IPS-11a (cell line): ENCODE results near the gene PGBD1.

Experiments used
- H3K4me3 ChIP-seq: one replicate; pipeline ENCODE4 v1.5.1; 2013; ENCODE audit warnings: low read depth, low read length, control low read depth

The PGBD1 gene

DNA sequence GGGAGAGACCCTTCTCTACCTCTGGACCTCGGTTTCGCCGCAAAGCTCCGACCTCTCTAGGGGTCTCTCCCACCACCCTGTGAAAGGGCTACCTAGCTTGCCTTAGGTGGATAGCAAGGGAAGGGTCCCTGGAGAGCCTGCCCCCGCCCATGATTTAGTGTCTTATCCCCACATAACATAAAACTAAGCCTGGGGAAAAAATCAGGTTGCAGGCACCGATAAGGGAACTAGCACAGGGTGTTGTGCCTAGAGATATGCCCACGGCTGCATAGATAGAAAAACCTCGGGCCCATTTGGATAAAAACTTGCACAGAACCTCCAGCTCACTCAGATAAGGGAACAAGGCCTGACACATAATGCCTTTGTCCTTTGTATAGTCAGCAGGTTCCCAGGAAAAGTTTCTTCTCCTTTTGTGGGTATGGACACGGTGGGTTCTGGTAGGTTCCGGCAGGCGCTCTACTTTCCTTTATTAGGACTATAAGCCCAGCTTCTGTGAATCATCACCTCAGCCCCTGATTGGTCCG is 53.7 kb downstream of the PGBD1 start:
- H3K4me3 ChIP-seq = peak overlapping the region; percentile 27

DNA sequence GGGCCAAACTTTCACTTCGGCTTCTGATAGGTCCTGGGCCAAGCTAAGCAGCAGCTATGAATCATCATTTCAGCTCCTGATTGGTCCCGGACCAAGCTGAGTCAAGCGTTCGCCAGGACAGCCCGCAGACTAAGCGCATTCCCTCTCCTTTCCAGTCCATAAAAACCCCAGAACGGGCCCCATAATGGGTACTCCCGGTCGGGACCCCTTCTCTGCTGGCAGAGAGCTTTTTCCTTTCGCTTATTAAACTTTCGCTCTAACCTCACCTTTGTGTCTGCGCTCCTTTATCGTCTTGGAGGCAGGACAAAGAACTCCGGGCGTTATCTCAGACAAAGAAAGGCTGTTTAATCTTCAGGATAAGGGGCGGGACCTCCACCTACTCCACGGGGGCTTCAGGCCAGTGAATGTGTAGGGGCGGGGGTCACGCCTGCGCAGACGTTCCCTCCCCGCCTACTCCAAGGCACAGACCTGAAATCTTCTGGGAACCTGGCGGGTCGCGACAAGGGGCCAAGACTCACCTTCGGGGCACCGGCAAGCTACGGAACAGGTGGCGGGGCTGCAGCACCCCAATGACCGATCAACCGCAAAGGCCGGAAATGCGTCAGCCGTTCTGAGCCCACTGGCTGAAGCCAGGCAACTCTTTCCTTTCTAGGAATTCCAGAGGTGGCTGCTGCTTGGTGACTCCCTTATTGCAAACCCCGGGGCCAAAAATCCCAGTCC is 54.4 kb downstream of the PGBD1 start, which contains the start of gene ZSCAN31:
Gene ZSCAN31, minus strand, starts transcription at position 585 of the 720 bp plus-strand sequence. CDS start 6,465 bp downstream, outside the sequence.
- H3K4me3 ChIP-seq = peak within 1 kb of the TSS; percentile 79

DNA sequence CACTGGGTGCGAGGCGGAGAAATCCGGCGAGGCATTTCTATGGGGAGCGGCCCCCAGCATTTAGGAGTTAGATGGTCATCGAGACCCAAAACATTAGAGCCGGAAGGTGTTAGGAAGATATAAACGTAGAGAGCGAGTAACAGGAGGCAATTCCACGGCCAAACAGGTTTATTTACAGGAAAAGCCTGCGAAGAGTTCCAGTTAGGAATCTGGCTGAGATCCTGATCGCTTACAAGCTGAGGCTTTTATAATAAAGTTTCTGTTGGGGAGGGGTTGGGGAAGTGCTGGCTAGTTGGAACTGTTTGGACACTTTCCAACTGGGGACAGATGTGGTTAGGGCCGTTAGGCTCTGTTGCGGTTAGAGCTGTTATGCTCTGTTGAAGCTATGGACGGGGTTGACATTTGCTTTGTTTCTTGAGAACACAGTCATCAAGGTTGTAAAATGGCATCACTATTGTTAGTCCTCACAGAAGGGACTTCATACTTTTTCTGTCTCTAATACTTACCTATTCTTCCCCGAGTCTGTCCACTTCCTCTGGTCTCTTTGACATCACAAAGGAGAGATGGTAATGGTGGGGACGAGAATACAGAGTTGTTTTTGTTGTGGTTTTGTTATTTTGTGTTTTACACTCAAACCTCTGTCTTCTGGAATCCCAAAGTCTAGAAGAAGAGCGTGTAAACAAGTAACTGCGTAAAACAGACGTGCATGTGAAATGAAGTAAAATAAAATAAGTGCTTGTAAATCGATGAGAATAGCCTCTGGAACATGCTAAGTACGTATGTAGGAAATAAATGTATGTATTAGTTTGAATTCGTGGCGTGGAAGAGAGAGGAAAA is 55.1 kb downstream of the PGBD1 start:
- H3K4me3 ChIP-seq = peak overlapping the region; percentile 79

DNA sequence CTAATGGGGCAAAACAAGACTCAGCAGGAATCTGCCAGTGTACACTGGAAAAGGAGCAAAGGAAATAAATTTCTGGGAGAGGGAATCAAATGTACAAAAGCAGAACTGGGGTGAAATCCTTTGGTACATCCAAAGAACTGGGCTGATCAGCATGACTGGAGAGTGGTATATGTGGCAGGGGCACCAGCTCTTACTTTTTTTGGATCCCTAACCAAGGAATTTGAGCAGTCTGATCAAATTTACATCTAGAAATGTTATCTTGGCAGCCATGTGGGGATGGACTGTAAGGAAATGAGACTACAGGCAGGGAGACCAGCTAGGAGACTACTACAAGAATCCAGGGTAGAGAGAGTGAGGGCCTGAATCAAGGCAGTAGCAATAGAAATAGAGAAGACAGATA is 55.7 kb downstream of the PGBD1 start:
- H3K4me3 ChIP-seq = peak overlapping the region; percentile 79

DNA sequence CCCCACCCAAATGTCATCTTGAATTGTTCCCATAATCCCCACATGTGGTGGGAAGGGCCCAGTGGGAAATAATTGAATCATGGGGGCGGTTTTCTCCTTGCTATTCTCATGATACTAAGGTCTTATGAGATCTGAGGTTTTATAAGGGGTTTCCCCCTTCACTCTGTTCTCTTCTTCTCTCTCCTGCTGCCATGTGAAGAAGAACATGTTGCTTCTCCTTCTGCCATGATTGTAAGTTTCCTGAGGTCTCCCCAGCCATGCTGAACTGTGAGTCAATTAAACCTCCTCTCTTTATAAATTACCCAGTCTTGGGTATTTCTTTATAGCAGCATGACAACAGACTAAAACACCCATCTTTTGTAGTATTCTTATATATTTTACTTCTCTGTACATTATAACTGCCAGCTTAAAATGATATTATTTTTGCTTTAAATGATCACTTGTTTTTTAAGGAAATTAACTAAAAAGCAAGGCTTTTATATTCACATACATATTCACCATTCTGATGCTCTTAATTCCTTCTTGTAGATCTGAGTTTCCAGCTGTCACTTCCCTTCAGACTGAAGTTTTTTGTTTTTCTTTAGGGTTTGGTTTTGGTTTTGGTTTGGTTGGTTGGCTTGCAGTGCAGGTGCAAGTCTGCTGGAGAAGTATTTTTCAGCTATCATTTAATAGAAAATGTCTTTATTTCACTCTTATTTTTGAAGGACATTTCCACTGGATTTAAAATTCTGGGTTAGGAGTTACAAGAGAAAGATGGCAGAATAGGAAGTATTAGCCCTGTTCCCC is 59.1 kb downstream of the PGBD1 start:
- H3K4me3 ChIP-seq = no peak overlapping the region

DNA sequence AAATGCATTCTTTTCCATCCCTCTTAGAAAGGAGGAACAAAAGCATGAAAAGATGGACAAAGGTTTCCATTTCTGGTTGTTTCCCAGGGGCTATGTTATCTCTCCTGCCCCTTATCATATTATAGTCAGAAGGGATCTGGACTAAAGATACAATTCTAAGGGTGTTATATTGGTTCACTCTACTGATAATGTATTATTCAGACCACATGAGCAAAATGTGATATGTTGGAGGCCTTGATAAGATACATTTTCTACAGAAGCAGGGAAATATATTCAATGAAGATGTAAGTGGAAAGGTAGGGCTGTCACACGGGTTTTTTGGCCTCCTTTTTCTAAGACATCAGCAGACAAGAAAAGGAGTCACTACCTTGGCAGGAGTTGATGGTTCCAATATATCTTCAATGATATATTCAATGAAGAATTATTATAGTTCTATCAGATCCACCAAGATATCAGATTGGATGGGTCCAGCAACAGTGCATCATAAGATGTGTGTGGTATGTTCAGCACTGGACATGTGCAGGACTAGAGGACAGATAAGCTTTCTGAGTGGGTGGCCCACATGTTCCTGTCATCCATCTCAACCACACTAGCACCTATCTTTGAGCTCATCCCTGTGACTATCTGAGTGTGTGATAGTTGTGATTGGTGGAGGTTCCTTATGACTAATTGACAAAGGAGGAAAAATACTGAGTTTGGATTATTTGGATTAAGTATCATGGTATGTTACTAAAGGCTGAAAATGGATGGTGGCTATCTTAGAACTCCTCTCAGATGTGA is 62.7 kb downstream of the PGBD1 start:
- no peak overlapping the region for H3K4me3 ChIP-seq

DNA sequence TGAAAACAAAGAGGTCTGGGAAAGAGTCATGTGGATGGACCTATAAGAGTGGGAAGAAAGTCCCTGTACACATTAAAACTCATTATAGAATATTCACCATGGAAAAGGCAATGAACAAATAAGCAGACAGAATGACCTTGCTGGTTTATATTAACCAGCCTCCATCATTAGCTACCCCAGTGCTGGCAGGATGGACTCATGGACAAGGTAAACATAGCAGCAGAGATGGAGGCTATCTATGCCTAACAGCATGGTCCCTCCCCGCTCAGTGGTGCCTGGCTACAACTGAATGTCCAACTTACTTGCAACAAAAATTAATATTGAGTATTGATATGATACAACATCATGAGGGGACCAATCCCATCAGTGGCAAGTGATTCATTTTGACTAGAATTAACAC is 63.8 kb downstream of the PGBD1 start:
- H3K4me3 ChIP-seq = no peak overlapping the region

DNA sequence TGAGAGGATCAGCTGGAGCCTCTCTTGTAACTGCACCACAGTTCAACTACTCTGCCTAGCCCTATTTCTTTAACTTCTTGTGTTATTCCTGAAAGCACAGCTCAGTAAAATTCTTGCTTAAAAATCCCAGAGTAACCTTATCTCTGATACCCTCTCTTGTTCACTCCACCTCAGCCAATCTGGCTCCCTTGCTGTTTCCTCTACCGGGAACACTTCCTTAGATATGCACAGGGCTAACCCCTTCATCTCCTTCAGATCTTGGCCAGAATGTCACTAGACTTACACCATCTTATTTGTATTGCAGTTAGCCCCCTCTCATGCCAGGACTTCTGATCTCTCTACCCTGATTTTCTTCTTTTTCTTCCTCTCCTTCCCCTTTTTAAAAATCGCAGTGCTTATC is 65.7 kb downstream of the PGBD1 start:
- H3K4me3 ChIP-seq = no peak overlapping the region

DNA sequence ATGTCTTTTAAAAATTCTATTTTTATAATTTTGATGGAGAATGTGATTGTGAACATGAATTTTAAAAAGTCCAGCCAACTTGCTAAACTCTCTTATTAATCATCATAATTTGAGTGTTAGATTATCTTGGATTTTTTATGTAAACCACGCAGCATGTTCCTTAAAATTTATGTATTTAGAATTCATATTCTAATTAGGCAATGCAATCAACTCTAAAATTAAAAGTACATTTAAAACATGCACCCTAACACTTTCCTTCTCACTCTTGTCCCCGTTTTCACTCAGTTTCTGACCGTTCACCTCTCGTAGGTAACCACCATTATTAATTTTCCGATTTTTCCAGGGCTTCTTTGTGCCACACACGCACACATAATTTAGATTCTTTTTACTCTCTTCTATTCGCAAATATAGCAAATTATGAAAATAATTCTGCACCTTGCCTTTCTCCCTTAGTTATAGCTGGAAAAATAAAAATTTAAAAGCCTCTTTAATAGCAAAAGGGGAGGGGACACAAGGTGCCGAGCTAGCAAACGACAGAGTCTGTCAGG is 68.0 kb downstream of the PGBD1 start:
- peak overlapping the region; percentile 85 for H3K4me3 ChIP-seq

DNA sequence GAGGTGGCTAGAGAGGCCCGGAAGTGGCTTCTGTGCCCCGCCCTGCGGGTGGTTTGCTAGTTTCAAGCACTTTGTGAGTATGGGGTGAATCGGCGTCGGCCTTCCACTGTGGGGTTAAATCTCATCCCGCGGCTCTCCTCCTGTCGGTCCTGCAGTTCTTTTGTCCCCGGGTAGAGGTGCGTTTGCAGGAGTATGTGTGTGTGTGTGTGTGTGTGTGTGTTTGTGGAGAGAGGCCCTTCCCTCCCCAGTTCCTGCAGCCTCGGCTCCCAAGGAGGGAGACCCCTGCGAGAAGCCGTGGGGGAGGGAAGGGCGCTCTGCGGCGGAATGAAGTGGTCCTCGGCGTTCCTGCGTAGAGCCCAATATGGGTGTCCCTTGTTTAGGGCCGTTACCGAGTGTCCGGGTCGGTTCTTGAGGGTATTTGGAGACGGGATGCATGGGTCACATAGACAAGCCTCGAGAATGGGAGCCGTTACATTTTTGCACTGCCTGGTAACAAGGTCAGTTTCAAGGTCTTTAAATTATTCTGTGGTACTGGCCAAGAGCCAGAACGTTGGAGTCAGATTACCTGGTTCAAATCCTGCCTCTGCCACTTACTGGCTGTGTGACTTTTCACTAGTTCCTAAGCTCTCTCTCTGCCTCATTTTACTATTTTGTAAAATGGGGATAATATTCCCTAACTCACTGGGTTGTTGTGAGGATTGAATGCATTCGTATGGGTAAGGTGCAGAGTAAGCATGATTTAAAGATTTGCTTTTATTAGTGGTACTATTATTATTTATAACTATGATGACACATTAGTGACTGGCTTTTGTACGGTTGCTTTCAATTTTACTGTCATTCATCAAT is 68.7 kb downstream of the PGBD1 start, which contains the start of gene ZKSCAN3:
Gene ZKSCAN3, plus strand, starts transcription at position 56 of the 846 bp plus-strand sequence. CDS start 9,640 bp downstream, outside the sequence.
- peak within 1 kb of the TSS; percentile 85 for H3K4me3 ChIP-seq

DNA sequence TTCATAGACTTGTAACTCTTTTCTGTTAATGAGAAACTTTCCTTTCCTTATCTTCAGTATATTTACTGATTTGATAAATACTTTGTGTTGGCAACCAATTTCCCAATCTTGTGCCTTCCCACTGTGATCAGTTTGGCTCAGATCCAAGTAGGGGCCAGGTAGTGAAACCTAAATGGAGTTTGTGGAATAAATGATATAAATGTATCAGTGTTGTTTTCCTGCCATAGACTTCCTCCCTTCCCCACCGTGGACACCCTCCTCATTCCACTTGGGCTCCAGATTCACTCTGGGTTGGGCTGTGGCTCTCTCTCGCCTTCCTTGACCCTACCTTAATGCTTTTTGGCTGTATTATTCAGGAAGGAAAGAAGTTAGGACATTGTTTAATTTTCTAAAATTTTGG is 69.7 kb downstream of the PGBD1 start:
- H3K4me3 ChIP-seq = peak overlapping the region; percentile 14

DNA sequence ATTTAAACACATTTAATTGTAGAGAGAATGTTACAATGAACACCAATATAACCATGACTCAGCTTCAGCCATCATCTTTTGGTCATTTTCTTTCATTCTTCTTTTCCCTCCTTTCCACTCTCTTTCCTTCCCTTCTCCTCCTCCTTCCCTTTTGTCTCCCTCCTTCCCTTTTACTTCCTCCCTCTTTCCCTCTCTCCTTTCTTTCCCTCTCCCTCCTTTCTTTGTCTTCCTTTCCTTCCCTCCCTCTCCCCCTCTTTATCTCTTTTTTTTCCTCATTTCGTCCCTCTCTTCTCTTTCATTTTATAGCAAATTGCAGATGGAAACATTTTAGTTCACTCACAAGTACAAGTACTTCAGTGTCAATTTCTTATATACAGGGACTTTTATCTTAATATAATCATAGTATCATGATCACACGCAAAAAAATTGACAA is 70.1 kb downstream of the PGBD1 start:
- no peak overlapping the region for H3K4me3 ChIP-seq
